Measurements from ENCODE around the gene OR2V1. TPM values are rescaled to one million over a fixed set of nuclear protein-coding genes. Genes with fewer than 3 reads are reported as not detected.

Gene OR2V1
- total RNA-seq, 1 experiment from 2014 or later, result not detected

DNA sequence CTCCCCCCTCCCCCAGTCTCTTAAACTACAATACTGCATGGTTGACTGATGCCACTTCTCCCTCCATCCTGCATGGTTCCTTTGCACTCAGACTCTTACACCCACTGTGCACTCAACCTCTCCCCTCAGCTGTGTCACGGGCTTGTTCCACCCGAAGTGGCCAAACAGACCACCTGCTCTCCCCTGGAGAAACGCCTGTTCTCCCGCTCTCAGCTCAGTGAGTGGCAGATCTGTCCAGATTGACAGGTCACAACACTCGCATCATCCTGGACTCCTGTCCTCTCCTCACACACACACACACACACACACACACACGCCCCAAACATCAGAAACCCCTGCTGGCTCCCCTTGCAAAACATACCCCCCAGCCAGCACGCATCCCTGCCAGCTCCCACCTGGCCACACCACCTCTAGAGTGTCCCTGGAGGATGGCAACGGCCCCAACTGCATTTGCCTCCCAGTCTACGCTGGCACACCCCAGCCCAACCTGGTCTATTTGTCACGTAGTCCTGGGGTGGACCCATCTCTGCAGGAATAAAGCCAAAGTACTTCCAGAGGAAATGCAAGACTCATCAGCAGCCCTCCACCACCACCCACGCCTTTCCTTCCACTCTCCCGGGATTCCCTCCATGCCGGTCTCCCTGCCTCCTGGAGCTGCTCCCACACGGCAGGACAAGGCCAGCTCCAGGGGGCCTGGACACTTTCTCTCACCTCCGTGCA, 2.9 kb downstream of the OR2V1 start:
- Histone ChIP-seq H3K4me1 (ENCODE audit: low read length) (no peaks in the 10 kb centered on the region), H3K27ac (ENCODE audit: low read length) (no peak overlapping the region), H3K9me2 (replicated peaks; ENCODE audit: insufficient read depth, low read length) (no peaks in the 10 kb centered on the region), H3K79me2 (ENCODE audit: low read length) (no peaks in the 10 kb centered on the region), H3K4me3 (ENCODE audit: low read length) (no peak overlapping the region), H2AFZ (ENCODE audit: low read length) (no peak overlapping the region), H3K27me3 (ENCODE audit: low read length) (no peaks in the 10 kb centered on the region), H3K9me3 (ENCODE audit: low read length) (no peaks in the 10 kb centered on the region), H3K4me2 (ENCODE audit: low read depth, low read length, poor library complexity, severe bottlenecking) (no peak overlapping the region), H3K36me3 (ENCODE audit: insufficient read depth, low read length) (no peaks in the 10 kb centered on the region), H3K9ac (ENCODE audit: low read length) (no peak overlapping the region), H4K20me1 (ENCODE audit: insufficient read depth, low read depth, low read length) (no peaks in the 10 kb centered on the region)
- DNase-seq, result no peak

DNA sequence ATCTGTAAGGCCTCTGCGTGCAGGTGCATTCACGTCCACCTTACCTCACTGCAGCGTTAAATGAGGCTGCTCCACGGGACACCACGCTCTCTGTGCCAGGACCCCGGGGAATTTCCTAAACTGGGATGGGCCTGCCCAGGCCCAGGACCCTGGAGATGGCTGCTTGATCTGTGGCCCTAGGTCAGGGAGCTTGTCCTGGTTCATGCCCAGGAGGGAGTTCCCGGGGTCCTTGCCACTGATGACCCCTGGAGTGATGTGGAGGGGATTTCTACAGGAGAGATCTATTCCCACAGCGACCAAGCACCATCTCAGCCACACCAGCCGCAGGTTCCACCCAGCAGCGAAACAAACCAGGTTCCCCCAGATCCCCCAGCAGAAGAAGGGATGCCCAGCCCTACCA, 3.5 kb downstream of the OR2V1 start:
- Histone ChIP-seq H3K4me1 (ENCODE audit: low read length) (no peaks in the 10 kb centered on the region), H4K20me1 (ENCODE audit: insufficient read depth, low read depth, low read length) (no peaks in the 10 kb centered on the region), H3K9ac (ENCODE audit: low read length) (no peak overlapping the region), H3K4me3 (ENCODE audit: low read length) (no peak overlapping the region), H3K36me3 (ENCODE audit: insufficient read depth, low read length) (no peaks in the 10 kb centered on the region), H3K9me3 (ENCODE audit: low read length) (no peaks in the 10 kb centered on the region), H3K27me3 (ENCODE audit: low read length) (no peaks in the 10 kb centered on the region), H3K4me2 (ENCODE audit: low read depth, low read length, poor library complexity, severe bottlenecking) (no peak overlapping the region), H3K27ac (ENCODE audit: low read length) (no peak overlapping the region), H2AFZ (ENCODE audit: low read length) (no peak overlapping the region), H3K79me2 (ENCODE audit: low read length) (no peaks in the 10 kb centered on the region), H3K9me2 (replicated peaks; ENCODE audit: insufficient read depth, low read length) (no peaks in the 10 kb centered on the region)
- DNase-seq, result no peak

DNA sequence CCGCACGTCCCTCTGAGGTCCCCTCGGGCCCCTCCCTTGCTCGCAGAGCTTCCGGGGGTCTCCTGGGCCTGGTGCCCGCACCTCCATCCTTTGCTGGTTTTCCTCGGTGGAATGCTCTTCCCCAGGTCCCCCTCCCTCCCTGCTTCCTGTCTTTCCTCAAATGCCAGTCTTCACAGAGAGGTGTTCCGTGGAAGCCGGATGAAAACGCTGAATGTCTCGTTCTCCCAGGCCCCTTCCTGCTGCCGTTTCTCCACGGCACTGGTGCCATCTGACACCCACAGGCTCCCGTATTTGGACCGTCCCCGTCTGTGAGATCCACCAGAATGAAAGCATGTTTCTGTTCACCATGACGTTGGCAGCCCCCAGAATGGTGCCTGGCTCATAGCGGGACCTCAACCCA, 4.1 kb downstream of the OR2V1 start:
- Histone ChIP-seq H3K27me3 (ENCODE audit: low read length) (no peaks in the 10 kb centered on the region), H3K9ac (ENCODE audit: low read length) (no peak overlapping the region), H3K79me2 (ENCODE audit: low read length) (no peaks in the 10 kb centered on the region), H3K4me3 (ENCODE audit: low read length) (no peak overlapping the region), H2AFZ (ENCODE audit: low read length) (no peak overlapping the region), H3K36me3 (ENCODE audit: insufficient read depth, low read length) (no peaks in the 10 kb centered on the region), H3K4me2 (ENCODE audit: low read depth, low read length, poor library complexity, severe bottlenecking) (no peak overlapping the region), H3K27ac (ENCODE audit: low read length) (no peak overlapping the region), H3K4me1 (ENCODE audit: low read length) (no peaks in the 10 kb centered on the region), H3K9me3 (ENCODE audit: low read length) (no peaks in the 10 kb centered on the region), H4K20me1 (ENCODE audit: insufficient read depth, low read depth, low read length) (no peaks in the 10 kb centered on the region), H3K9me2 (replicated peaks; ENCODE audit: insufficient read depth, low read length) (no peaks in the 10 kb centered on the region)
- DNase-seq, result no peak

DNA sequence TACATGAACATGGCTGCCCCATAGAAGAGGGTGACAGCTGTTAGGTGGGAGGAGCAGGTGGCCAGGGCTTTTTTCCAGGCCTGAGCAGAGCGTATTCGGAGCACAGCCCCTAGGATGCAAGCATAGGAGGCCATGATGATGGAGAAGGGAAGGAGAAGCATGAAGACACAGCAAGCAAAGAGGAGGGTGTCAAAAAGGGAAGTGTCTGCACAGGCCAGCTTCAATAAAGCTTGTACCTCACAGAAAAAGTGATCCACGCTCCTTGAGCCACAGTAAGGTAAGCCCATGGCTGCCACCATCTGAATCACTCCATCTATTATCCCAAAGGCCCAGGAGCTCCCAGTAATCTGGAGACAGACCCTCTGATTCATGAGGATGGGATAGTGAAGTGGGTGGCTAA, 6.4 kb downstream of the OR2V1 start:
- no peaks in the 10 kb centered on the region for H3K27me3 ChIP-seq (ENCODE audit: low read length)

DNA sequence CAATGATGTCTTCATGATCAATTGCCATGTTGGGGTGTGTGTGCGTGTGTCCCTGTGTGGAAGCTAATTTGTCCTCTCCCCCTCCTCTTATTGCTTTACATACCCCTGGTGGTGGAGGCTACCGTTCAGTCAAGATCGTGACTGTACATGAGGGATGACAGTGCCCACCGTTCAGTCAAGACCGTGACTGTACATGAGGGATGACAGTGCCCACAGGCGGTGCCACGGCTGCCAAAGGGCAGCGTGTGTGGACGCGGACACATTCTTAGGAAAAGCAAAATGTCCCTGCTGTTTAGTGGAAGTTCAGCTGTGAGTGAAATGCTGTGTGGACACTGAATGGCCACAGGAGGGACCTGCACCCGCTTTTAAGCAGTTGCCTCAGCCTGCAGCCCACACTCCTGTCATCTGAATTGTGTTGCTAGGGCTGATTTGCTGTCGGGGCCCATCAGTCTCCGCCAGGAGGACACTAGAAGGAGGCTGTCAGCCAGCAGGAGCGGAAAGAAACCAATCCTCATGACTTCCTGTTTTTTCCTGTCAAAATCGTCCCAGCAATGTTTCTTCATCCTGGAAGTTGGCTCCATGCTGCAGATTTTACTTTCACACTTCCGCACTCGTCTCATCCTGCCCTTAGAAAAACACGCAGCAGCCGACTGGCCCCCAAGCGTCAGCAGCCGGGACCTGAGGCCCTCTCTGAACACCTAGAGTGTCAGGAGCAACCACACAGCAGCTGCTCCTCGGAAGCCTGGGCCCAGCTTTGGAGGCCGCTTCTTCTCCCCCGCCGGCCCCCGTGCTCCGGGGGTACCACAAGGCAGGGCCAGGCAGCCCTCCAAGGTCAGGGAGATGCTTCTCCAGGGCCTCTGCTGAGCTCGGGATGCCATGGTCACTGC, 9.1 kb downstream of the OR2V1 start:
- Histone ChIP-seq H3K4me3 (ENCODE audit: low read length) (no peak overlapping the region), H2AFZ (ENCODE audit: low read length) (no peak overlapping the region), H3K27ac (ENCODE audit: low read length) (no peak overlapping the region), H3K36me3 (ENCODE audit: insufficient read depth, low read length) (no peaks in the 10 kb centered on the region), H3K4me1 (ENCODE audit: low read length) (no peaks in the 10 kb centered on the region), H3K9me3 (ENCODE audit: low read length) (no peaks in the 10 kb centered on the region), H3K9ac (ENCODE audit: low read length) (no peak overlapping the region), H3K27me3 (ENCODE audit: low read length) (no peaks in the 10 kb centered on the region), H3K79me2 (ENCODE audit: low read length) (no peaks in the 10 kb centered on the region), H4K20me1 (ENCODE audit: insufficient read depth, low read depth, low read length) (no peaks in the 10 kb centered on the region), H3K4me2 (ENCODE audit: low read depth, low read length, poor library complexity, severe bottlenecking) (no peak overlapping the region), H3K9me2 (replicated peaks; ENCODE audit: insufficient read depth, low read length) (no peaks in the 10 kb centered on the region)
- DNase-seq, result no peak

More for the DNA sequence above, 6.4 kb downstream of the OR2V1 start:
- Histone ChIP-seq H4K20me1 (ENCODE audit: insufficient read depth, low read depth, low read length) (no peaks in the 10 kb centered on the region), H3K4me1 (ENCODE audit: low read length) (no peaks in the 10 kb centered on the region), H3K4me3 (ENCODE audit: low read length) (no peak overlapping the region), H3K9ac (ENCODE audit: low read length) (no peak overlapping the region), H3K9me2 (replicated peaks; ENCODE audit: insufficient read depth, low read length) (no peaks in the 10 kb centered on the region), H2AFZ (ENCODE audit: low read length) (no peak overlapping the region), H3K4me2 (ENCODE audit: low read depth, low read length, poor library complexity, severe bottlenecking) (no peak overlapping the region), H3K9me3 (ENCODE audit: low read length) (no peaks in the 10 kb centered on the region), H3K79me2 (ENCODE audit: low read length) (no peaks in the 10 kb centered on the region), H3K27ac (ENCODE audit: low read length) (no peak overlapping the region), H3K36me3 (ENCODE audit: insufficient read depth, low read length) (no peaks in the 10 kb centered on the region)
- no peak for DNase-seq

DNA sequence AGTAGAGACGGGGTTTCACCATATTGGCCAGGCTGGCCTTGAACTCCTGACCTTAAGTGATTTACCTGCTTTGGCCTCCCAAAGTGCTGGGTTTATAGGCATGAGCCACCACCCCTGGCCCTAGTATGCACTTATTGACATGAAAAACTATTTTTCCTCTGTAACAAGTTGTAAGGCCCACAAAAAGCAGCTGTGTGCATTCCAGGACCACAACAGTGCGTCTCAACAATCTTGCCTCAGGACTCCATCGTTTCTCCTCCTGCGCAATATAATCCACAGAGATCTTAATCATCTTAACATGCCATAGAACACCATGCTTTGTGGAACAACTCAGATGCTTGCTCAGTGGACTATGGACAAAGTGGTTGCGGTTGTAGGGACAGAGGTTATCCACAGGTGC, 10.2 kb downstream of the OR2V1 start:
- Histone ChIP-seq H3K79me2 (ENCODE audit: low read length) (no peaks in the 10 kb centered on the region), H4K20me1 (ENCODE audit: insufficient read depth, low read depth, low read length) (no peaks in the 10 kb centered on the region), H3K4me3 (ENCODE audit: low read length) (no peak overlapping the region), H3K27me3 (ENCODE audit: low read length) (no peaks in the 10 kb centered on the region), H3K9ac (ENCODE audit: low read length) (no peak overlapping the region), H3K4me2 (ENCODE audit: low read depth, low read length, poor library complexity, severe bottlenecking) (no peak overlapping the region), H3K36me3 (ENCODE audit: insufficient read depth, low read length) (no peaks in the 10 kb centered on the region), H3K9me3 (ENCODE audit: low read length) (no peaks in the 10 kb centered on the region), H2AFZ (ENCODE audit: low read length) (no peak overlapping the region), H3K9me2 (replicated peaks; ENCODE audit: insufficient read depth, low read length) (no peaks in the 10 kb centered on the region), H3K27ac (ENCODE audit: low read length) (no peak overlapping the region), H3K4me1 (ENCODE audit: low read length) (no peaks in the 10 kb centered on the region)
- no peak for DNase-seq

DNA sequence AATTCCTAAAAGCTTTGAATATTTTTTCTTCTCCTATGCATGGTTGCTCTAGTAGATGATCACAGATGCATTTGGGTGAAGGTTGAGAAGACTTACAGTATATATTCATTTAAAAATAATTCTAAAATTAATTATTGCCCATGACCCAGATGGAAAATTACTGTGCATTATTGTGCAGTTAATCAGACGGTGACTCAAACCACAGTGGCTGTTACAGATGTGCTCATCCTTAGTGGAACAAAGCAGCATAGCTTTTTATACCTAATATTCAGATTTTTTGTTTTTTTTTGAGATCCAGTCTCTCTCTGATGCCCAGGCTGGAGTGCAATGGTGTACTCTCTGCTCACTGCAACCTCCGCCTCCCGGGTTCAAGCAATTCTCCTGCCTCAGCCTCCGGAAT, 10.7 kb downstream of the OR2V1 start:
- H3K36me3 ChIP-seq (ENCODE audit: insufficient read depth, low read length), result no peaks in the 10 kb centered on the region
- no peak overlapping the region for H3K27ac ChIP-seq (ENCODE audit: low read length)
- H3K9ac ChIP-seq (ENCODE audit: low read length), result no peak overlapping the region
- H3K9me3 ChIP-seq (ENCODE audit: low read length), result no peaks in the 10 kb centered on the region
- H4K20me1 ChIP-seq (ENCODE audit: insufficient read depth, low read depth, low read length), result no peaks in the 10 kb centered on the region
- no peaks in the 10 kb centered on the region for H3K27me3 ChIP-seq (ENCODE audit: low read length)
- no peaks in the 10 kb centered on the region for H3K4me1 ChIP-seq (ENCODE audit: low read length)
- H2AFZ ChIP-seq (ENCODE audit: low read length), result no peak overlapping the region
- no peak for DNase-seq
- no peaks in the 10 kb centered on the region for H3K9me2 ChIP-seq (replicated peaks; ENCODE audit: insufficient read depth, low read length)
- no peak overlapping the region for H3K4me2 ChIP-seq (ENCODE audit: low read depth, low read length, poor library complexity, severe bottlenecking)
- no peak overlapping the region for H3K4me3 ChIP-seq (ENCODE audit: low read length)
- no peaks in the 10 kb centered on the region for H3K79me2 ChIP-seq (ENCODE audit: low read length)

DNA sequence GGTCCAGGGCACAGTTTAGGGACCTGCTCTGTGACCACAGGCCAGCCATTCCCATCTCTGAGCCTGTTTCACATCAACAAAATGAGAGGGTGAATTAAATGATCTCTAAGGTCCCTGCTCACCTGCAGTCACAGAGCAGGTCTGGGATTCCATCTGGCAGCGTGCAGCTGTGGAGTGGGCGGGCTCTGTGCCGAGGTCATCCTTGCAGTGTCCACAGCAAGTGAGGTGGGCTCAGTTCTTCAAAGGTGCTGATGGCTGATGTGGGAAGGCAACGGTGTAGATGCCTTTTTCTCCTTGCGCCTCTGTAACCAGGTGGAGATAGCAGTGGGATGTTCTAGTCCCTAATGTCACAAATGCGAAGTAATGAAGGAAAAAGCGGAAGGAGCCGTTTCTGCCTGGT, 11.9 kb downstream of the OR2V1 start:
- DNase-seq, result no peak
- no peak overlapping the region for H3K9ac ChIP-seq (ENCODE audit: low read length)
- no peak overlapping the region for H2AFZ ChIP-seq (ENCODE audit: low read length)
- no peaks in the 10 kb centered on the region for H3K27me3 ChIP-seq (ENCODE audit: low read length)
- no peaks in the 10 kb centered on the region for H3K9me2 ChIP-seq (replicated peaks; ENCODE audit: insufficient read depth, low read length)
- no peak overlapping the region for H3K27ac ChIP-seq (ENCODE audit: low read length)
- no peak overlapping the region for H3K4me3 ChIP-seq (ENCODE audit: low read length)
- no peaks in the 10 kb centered on the region for H3K9me3 ChIP-seq (ENCODE audit: low read length)
- H3K36me3 ChIP-seq (ENCODE audit: insufficient read depth, low read length), result no peaks in the 10 kb centered on the region
- H3K4me1 ChIP-seq (ENCODE audit: low read length), result no peaks in the 10 kb centered on the region
- no peaks in the 10 kb centered on the region for H4K20me1 ChIP-seq (ENCODE audit: insufficient read depth, low read depth, low read length)
- no peak overlapping the region for H3K4me2 ChIP-seq (ENCODE audit: low read depth, low read length, poor library complexity, severe bottlenecking)
- no peaks in the 10 kb centered on the region for H3K79me2 ChIP-seq (ENCODE audit: low read length)

All from Karpas-422 (cell line).